ENCODE results near the gene DOC2B.

The DOC2B gene

GRCh38 chr17:147796-148740 is 33.4 kb downstream of the DOC2B start:
- TF ChIP-seq CTCF (IDR thresholded peaks at IDR 0.05; ENCODE audit: insufficient read depth, low read depth, low read length, missing control alignments): no peak
- H3K4me3 ChIP-seq (ENCODE audit: low read depth, low read length): no peak overlapping the region
- no peak for DNase-seq (ENCODE audit: low read depth)

DNA sequence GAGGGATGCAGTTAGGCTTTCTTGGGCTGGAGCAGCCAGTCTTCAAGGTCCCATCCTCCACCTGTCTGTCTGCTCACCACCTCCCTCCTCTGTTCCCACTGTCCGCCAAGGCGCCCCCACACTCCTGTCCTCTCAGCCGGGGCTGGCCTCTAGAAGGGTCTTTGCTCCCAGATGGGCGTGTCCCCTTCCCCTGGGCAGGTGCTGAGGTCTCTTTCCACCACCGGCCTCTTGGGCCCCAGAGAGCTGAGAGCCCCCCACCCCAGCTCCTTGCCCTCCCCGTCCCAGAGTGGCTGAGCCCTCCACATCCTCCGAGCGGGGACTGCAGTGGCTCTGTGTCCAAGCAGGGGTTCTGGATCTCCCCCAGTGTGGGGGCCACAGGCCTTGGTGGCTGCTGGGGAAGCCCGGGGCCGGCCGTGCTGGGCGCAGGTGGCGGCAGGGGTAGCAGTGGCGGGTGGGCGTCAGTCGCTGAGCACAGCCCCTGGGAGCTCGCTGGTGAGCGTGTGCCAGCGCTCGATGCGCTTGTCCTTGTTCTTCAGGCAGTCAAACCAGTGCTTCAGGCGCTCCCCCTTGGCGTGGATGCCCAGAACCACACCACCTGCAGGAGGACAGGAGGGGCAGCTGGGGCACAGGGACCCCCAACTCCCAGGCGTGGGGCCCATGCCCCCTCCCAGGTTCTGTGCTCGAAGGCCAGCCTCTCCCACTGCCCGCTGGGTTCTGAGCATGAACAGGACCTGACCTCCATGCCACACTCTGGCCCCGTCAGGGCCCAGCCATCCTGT is 34.3 kb downstream of the DOC2B start:
- H3K4me3 ChIP-seq (ENCODE audit: low read depth, low read length): no peak overlapping the region
- TF ChIP-seq CTCF (IDR thresholded peaks at IDR 0.05; ENCODE audit: insufficient read depth, low read depth, low read length, missing control alignments): no peak
- no peak for DNase-seq (ENCODE audit: low read depth)

GRCh38 chr17:146546-146945 is 34.9 kb downstream of the DOC2B start:
- DNase-seq (ENCODE audit: low read depth): no peak
- no peak for TF ChIP-seq CTCF (IDR thresholded peaks at IDR 0.05; ENCODE audit: insufficient read depth, low read depth, low read length, missing control alignments)
- no peak overlapping the region for H3K4me3 ChIP-seq (ENCODE audit: low read depth, low read length)

DNA sequence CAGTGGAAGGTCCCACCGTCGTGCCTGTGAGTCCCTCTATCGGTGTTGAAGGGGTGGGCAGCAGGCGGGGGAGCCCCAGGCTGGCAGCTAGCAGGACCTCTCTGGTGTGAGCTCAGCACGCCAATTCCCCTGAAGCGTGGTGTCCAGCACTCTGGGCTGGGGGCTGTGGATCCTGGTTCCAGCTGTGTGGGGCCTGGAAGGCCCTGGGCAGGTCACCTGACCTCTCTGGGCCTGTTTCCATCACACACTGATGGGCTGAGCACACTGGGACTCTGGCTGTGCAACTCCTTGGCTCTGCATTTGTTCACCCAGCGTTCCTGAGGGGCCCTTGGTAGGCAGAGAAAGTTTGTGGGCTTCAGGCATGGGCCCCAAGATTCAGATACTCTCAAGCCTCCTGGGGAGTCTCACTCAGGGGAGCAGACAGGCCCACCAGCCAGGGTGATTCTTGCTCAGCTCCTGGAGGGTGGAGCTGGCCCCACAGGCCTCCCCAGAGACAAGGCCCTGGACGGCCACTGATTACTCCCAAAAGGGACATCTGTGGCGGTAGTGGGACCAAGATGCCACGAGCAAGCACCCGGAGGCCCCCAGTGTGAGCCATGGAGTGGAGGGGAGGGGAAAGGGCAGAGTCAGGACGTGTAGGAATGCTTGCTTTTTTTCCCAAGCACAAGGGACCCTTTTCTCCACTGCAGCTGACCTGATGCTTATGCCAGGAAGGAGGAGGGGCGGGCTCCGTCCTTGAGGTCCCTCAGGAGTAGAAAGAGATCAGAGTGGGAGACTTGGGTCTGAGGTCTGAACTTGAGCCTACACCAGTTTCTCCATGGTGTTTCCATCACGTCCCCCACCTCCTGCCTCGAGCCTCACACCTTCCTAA is 35.5 kb downstream of the DOC2B start:
- H3K4me3 ChIP-seq (ENCODE audit: low read depth, low read length): no peak overlapping the region
- no peak for DNase-seq (ENCODE audit: low read depth)
- no peak for TF ChIP-seq CTCF (IDR thresholded peaks at IDR 0.05; ENCODE audit: insufficient read depth, low read depth, low read length, missing control alignments)

- TF ChIP-seq CTCF (IDR thresholded peaks at IDR 0.05; ENCODE audit: insufficient read depth, low read depth, low read length, missing control alignments): no peak
- no peak overlapping the region for H3K4me3 ChIP-seq (ENCODE audit: low read depth, low read length)
- no peak for DNase-seq (ENCODE audit: low read depth)
These were observed 36.3 kb downstream of the DOC2B start for GRCh38 chr17:144936-145670.

- H3K4me3 ChIP-seq (ENCODE audit: low read depth, low read length): no peak overlapping the region
- peak; percentile 80 for TF ChIP-seq CTCF (IDR thresholded peaks at IDR 0.05; ENCODE audit: insufficient read depth, low read depth, low read length, missing control alignments)
- DNase-seq (ENCODE audit: low read depth): peak; percentile 76
These were observed 37.6 kb downstream of the DOC2B start for GRCh38 chr17:143785-144281.

All from GM12865 (cell line).